GM19025 (cell line): ENCODE measurements around the gene KDM6B.

Experiments used
- ATAC-seq: cut with Tn5 transposase; IDR thresholded peaks from one replicate; pipeline ENCODE4 v1.9.1; 2021; ENCODE audit warnings: mild to moderate bottlenecking, low read depth, moderate library complexity; ENCODE audit not compliant: unreplicated experiment

The KDM6B gene

DNA sequence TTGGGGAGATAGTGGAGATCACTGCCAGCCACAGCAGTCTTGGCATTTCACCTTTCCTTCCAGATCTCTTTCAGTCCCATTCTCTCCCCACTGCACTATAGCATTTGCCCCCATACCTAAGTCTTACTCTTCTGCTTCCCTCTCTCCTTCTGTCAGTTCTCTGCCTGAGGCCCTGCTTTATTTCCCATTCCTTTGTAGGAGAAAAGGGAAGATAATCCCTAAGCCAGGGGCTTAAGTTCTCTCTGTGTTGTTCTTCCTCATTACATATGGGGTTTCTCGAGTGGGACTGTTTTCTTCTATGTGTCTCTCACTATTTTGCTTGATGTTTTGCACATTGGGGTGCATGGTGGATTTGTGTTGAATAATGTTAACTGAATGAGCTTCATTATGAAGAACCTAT, 6.4 kb downstream of the KDM6B start:
- ATAC-seq, result no peak

- no peak for ATAC-seq
Measured at GRCh38 chr17:7840875-7841274, 6.9 kb downstream of the KDM6B start.

- peak; percentile 7 for ATAC-seq
Measured at GRCh38 chr17:7841396-7841914, 7.4 kb downstream of the KDM6B start.

DNA sequence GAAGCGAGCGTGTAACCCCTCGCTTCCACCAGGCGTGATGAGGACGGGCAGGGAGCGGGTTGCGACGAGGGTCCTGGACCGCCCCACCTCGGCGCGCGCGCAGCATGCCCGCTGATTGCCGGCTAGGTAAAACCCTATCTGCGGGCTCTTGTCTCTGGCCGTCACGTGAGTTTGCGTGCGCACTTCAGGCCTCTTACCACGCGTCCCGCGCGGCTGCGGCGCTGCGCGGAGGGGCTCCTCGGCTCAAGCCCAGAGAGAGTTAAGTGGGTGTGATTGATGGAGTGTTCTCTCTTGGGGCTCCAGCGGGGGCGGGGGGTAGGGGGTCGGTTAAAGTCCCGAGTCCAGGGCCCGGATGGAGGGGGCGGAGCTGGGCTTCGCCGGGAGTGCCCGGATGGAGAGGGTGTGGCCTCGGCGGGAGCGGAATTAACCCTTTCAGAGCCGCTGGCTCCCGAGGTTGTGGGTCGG, 7.9 kb downstream of the KDM6B start:
- peak; percentile 14 for ATAC-seq

DNA sequence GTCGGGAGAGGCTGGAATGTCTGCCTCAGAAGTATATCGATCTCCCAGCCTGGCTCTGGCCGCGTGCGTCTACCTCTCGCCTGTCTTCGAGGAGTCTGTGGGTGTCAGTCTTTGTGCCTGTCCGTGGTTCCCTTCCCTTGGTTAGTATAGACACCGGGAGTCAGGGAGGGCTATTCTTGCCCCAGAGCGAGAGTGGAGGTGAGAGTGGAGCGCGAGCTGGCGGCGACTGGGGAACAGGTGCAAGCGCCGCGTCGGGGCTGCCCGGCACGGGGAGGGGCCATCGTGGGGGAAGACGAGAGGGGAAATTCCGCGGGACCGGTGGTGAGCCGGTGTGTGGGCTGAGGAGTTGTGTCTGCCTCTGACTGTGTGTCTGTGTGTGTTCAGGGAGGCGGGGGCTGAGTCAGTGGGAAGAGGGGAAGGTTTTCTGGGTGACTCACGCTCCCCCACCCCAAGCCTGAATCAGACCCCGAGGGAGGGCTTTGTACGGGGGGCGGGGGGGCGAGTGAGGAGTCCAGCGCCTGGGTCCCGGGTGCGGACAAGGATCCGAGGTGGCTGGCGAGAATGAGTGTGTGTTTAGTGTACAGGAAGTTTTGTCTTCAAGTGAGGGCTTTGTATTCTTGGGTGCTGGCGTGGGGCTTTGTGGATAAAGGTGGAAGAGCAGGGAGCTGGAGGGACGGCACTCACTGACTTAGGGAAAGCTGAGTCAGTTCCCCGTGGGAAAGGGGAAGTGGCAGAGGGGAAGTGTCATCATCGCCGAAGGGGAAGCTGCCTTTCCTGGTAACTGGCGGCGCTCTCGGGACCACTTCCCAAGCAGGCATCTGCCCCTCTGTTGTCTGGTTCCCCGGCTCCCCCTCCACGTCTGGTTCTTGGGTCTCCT, 8.6 kb downstream of the KDM6B start:
- ATAC-seq, result peak; percentile 28

GRCh38 chr17:7843257-7843535, 9.2 kb downstream of the KDM6B start:
- ATAC-seq, result no peak

- no peak for ATAC-seq
Measured at GRCh38 chr17:7843536-7844291, 9.7 kb downstream of the KDM6B start.

DNA sequence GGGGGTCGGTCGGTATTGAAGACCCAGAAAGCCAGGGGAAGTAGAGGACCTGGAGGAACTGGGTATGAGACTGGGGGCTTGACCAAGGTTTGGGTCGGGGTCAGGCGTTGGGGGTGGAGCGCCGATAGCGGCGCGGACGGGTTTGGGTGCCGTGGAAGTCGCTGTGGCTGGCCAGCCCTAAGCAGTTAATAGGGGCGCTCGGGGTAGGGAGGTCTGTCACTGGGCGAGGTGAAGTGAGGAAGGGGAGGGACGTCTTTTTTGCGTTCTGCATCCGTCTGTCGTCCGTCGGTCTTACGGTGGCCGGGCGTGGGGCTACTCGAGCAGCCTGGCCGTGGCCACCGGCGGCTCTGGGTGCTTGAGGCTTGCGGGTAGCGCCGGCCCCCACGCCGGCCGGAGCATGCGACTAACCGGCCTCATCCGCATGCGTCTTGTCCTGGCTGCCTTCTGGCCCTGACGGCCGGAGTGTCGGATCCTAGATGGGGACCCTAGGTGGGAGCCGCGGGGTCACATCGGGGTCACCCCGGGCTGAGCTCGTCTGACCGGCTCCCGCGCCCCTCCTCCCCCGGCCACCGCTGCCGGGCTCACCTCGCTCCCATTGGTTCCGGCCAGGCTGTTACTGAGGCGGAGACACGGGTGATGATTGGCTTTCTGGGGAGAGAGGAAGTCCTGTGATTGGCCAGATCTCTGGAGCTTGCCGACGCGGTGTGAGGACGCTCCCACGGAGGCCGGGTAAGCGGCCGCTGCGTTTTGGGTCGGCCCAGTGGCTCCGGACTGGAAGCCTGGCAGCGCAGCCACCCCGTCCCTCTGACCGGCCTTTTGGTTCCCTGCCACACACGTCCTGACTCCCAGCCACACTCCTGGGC, 10.5 kb downstream of the KDM6B start:
- ATAC-seq, result peak; percentile 45

GRCh38 chr17:7845359-7846062, 11.5 kb downstream of the KDM6B start:
- no peak for ATAC-seq

DNA sequence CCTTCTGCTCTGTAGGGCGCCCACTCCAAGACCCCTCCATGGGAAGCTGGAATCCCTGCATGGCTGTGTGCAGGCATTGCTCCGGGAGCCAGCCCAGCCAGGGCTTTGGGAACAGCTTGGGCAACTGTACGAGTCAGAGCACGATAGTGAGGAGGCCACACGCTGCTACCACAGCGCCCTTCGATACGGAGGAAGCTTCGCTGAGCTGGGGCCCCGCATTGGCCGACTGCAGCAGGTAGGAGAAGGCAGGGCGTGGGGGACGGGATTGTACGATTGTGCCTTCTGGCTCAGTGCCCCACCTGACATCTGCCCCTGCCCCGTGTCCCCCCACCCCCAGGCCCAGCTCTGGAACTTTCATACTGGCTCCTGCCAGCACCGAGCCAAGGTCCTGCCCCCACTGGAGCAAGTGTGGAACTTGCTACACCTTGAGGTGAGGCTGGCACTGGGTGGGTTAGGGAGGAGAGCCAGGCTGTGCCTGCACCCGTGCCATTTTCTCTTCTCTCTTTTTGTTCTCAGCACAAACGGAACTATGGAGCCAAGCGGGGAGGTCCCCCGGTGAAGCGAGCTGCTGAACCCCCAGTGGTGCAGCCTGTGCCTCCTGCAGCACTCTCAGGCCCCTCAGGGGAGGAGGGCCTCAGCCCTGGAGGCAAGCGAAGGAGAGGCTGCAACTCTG, 12.2 kb downstream of the KDM6B start:
- ATAC-seq, result no peak

DNA sequence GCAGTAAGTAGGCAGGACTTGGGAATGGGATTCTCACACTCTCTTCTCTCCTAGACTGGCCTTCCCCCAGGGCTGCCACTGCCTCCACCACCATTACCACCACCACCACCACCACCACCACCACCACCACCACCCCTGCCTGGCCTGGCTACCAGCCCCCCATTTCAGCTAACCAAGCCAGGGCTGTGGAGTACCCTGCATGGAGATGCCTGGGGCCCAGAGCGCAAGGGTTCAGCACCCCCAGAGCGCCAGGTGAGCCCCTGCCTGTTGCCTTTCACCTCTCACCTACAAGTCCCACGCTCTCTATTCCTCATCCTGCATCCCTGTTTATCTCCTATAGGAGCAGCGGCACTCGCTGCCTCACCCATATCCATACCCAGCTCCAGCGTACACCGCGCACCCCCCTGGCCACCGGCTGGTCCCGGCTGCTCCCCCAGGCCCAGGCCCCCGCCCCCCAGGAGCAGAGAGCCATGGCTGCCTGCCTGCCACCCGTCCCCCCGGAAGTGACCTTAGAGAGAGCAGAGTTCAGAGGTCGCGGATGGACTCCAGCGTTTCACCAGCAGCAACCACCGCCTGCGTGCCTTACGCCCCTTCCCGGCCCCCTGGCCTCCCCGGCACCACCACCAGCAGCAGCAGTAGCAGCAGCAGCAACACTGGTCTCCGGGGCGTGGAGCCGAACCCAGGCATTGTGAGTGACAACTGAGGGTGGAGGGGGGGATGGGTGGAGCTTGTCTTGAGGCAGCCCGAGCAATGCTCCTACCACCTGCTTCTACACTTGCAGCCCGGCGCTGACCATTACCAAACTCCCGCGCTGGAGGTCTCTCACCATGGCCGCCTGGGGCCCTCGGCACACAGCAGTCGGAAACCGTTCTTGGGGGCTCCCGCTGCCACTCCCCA, 13.0 kb downstream of the KDM6B start:
- ATAC-seq, result no peak

DNA sequence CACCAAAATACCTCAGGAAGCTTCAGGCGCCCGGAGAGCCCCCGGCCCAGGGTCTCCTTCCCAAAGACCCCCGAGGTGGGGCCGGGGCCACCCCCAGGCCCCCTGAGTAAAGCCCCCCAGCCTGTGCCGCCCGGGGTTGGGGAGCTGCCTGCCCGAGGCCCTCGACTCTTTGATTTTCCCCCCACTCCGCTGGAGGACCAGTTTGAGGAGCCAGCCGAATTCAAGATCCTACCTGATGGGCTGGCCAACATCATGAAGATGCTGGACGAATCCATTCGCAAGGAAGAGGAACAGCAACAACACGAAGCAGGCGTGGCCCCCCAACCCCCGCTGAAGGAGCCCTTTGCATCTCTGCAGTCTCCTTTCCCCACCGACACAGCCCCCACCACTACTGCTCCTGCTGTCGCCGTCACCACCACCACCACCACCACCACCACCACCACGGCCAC, 14.1 kb downstream of the KDM6B start:
- no peak for ATAC-seq

DNA sequence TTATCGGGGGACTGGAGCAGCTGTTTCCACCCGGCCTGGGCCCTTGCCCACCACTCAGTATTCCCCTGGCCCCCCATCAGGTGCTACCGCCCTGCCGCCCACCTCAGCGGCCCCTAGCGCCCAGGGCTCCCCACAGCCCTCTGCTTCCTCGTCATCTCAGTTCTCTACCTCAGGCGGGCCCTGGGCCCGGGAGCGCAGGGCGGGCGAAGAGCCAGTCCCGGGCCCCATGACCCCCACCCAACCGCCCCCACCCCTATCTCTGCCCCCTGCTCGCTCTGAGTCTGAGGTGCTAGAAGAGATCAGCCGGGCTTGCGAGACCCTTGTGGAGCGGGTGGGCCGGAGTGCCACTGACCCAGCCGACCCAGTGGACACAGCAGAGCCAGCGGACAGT, 14.7 kb downstream of the KDM6B start:
- no peak for ATAC-seq

GRCh38 chr17:7849130-7849750, 15.2 kb downstream of the KDM6B start:
- ATAC-seq, result no peak

- no peak for ATAC-seq
Measured at GRCh38 chr17:7849751-7850504, 15.9 kb downstream of the KDM6B start.

DNA sequence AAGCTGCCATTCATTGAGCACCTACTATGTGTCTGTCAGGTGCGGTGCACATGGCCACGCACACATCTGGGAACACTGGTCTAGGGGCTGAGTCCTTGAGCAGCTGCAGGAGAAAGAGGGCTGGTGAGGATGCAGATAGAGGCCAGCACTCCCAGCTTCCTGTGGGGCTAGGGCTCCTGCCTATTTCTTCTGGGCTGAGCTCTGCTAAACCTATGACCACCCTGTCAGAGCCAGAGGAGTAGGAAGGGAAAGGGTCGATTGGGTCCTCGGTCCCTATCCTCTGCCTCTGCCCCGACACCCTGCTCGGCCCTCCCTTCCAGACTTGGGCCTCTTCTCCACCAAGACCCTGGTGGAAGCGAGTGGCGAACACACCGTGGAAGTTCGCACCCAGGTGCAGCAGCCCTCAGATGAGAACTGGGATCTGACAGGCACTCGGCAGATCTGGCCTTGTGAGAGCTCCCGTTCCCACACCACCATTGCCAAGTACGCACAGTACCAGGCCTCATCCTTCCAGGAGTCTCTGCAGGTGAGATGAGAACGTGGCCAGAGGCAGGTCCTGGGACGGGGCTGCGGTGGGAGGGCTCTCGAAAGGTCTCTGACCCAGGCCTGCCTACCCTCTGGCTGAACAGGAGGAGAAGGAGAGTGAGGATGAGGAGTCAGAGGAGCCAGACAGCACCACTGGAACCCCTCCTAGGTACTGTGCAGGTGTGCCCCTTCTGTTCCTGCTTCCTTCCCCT, 16.9 kb downstream of the KDM6B start:
- ATAC-seq, result no peak
